HCT116 (cell line): ENCODE results near the gene SLC38A9. TPM values are rescaled to one million over a fixed set of nuclear protein-coding genes. Genes with fewer than 3 reads are reported as not detected.

Source experiments
- ATAC-seq: fragments of 200-7000 bp; cut with Tn5 transposase; 2 replicates; pipeline ENCODE4 v1.9.1; 2020; ENCODE audit warnings: mild to moderate bottlenecking, moderate library complexity
- BruUV-seq: library from RNA; stranded (reverse); fragments of 400-500 nt; replicated peaks from 2 replicates; lab custom pipeline; 2021; lab: Mats Ljungman, UMichigan
- CTCF ChIA-PET: fragments of 300-600 bp; sonication (Branson Sonifier 250); formaldehyde crosslinking; loops from one replicate; lab custom pipeline; 2021; ENCODE audit warnings: antibody characterized with exemption; lab: Charles Lee
- POLR2A ChIA-PET: fragments of 300-600, 350-600 bp; sonication (Branson Sonifier 250); formaldehyde crosslinking; loops from one replicate; lab custom pipeline; 2021; ENCODE audit warnings: antibody characterized with exemption; lab: Charles Lee
- RAD21 ChIA-PET, 2 experiments: fragments of 300-600 bp; sonication (Branson Sonifier 250); formaldehyde crosslinking; loops; one replicate each; lab custom pipeline; 2023; ENCODE audit warnings: low total read pairs in 2 of 2; ENCODE audit not compliant: uncharacterized antibody in 2 of 2, unreplicated experiment in 2 of 2, low non-redundant PET in 1 of 2; lab: Charles Lee
- DNase-seq: peaks from one replicate; pipeline ENCODE4 v3.0.0-alpha.2; 2010; ENCODE audit warnings: low read depth, low spot score
- H2AFZ ChIP-seq: fragments of 200-600 bp; shearing (Covaris generic), sonication (generic); 2 replicates; pipeline ENCODE4 v1.6.1; 2017; ENCODE audit warnings: low read depth, mixed run types, mixed read lengths, antibody characterized with exemption, low read length; ENCODE audit not compliant: poor library complexity, severe bottlenecking
- H3K27ac ChIP-seq: 2 replicates; pipeline ENCODE4 v1.5.1; 2012; ENCODE audit warnings: low read depth, low read length
- H3K27me3 ChIP-seq: fragments of 200-600 bp; sonication (generic); 2 replicates; pipeline ENCODE4 v1.6.1; 2016; ENCODE audit warnings: mixed run types, low read length, mixed read lengths; ENCODE audit not compliant: insufficient read depth
- H3K36me3 ChIP-seq, 2 experiments: fragments of 200-500 bp in 1 of 2; fragments of 200-600 bp in 1 of 2; sonication (Bioruptor generic) in 1 of 2; sonication (generic) in 1 of 2; 2 replicates each; pipeline versions ENCODE4 v1.5.1 to v1.6.1; 2014 to 2016; ENCODE audit warnings: low read length in 2 of 2, inconsistent platforms in 1 of 2, mixed read lengths in 1 of 2, mixed run types in 1 of 2; ENCODE audit not compliant: insufficient read depth in 2 of 2, control insufficient read depth in 1 of 2
- H3K4me1 ChIP-seq, 2 experiments: fragments of 200-600 bp in 1 of 2; sonication (generic) in 1 of 2; 2 replicates each; pipeline versions ENCODE4 v1.5.1 to v1.6.1; 2012 to 2017; ENCODE audit warnings: low read length in 2 of 2, inconsistent platforms in 1 of 2, mild to moderate bottlenecking in 1 of 2, mixed read lengths in 1 of 2, mixed run types in 1 of 2, moderate library complexity in 1 of 2; ENCODE audit not compliant: insufficient read depth in 2 of 2, control insufficient read depth in 1 of 2
- H3K4me2 ChIP-seq: fragments of 200-600 bp; sonication (generic); 2 replicates; pipeline ENCODE4 v1.6.1; 2017; ENCODE audit warnings: mixed run types, low read length, mixed read lengths
- H3K4me3 ChIP-seq, 2 experiments: fragments of 200-600 bp in 1 of 2; sonication (generic) in 1 of 2; replicated peaks in 1 of 2; 2 replicates each; pipeline ENCODE4 v1.5.1; 2011 to 2016; ENCODE audit warnings: low read length in 2 of 2, control low read depth in 1 of 2, low read depth in 1 of 2, mild to moderate bottlenecking in 1 of 2, mixed read lengths in 1 of 2, mixed run types in 1 of 2
- H3K79me2 ChIP-seq: fragments of 200-600 bp; sonication (generic); 2 replicates; pipeline ENCODE4 v1.6.1; 2017; ENCODE audit warnings: mild to moderate bottlenecking, mixed run types, low read length, moderate library complexity, mixed read lengths; ENCODE audit not compliant: insufficient read depth
- H3K9ac ChIP-seq: fragments of 200-600 bp; sonication (generic); 2 replicates; pipeline ENCODE4 v1.6.1; 2016; ENCODE audit warnings: low read length, mixed read lengths
- H3K9me2 ChIP-seq: fragments of 200-600 bp; sonication (generic), shearing (Covaris generic); 2 replicates; pipeline ENCODE4 v1.6.1; 2017; ENCODE audit warnings: mixed run types, mild to moderate bottlenecking, moderate library complexity; ENCODE audit not compliant: insufficient read depth
- H3K9me3 ChIP-seq, 2 experiments: fragments of 200-500 bp in 1 of 2; fragments of 200-600 bp in 1 of 2; sonication (Bioruptor generic) in 1 of 2; sonication (generic) in 1 of 2; 2 replicates each; pipeline ENCODE4 v1.6.1; 2014 to 2017; ENCODE audit warnings: low read length in 2 of 2, mixed read lengths in 2 of 2, inconsistent platforms in 1 of 2, low read depth in 1 of 2, mild to moderate bottlenecking in 1 of 2, mixed run types in 1 of 2, moderate library complexity in 1 of 2; ENCODE audit not compliant: control insufficient read depth in 1 of 2, insufficient read depth in 1 of 2
- H4K20me1 ChIP-seq: fragments of 200-600 bp; sonication (generic), shearing (Covaris generic); 2 replicates; pipeline ENCODE4 v1.6.1; 2017; ENCODE audit warnings: mixed run types, mild to moderate bottlenecking, moderate library complexity; ENCODE audit not compliant: insufficient read depth
- FOSL1 ChIP-seq: IDR thresholded peaks from 2 replicates; pipeline ENCODE4 v1.6.1; 2012; ENCODE audit warnings: low read depth
- POLR2A ChIP-seq: IDR thresholded peaks from 2 replicates; pipeline ENCODE4 v1.7.0; 2011; ENCODE audit warnings: borderline replicate concordance; ENCODE audit not compliant: insufficient read depth, insufficient read length; ENCODE audit errors: extremely low read depth
- SIN3A ChIP-seq: IDR thresholded peaks from 2 replicates; pipeline ENCODE4 v1.6.1; 2012; ENCODE audit warnings: low read depth
- TCF7L2 ChIP-seq: IDR thresholded peaks from 2 replicates; pipeline ENCODE4 v1.7.0; 2011; ENCODE audit warnings: borderline replicate concordance, inconsistent platforms; ENCODE audit not compliant: insufficient read depth, insufficient read length; ENCODE audit errors: extremely low read depth
- intact Hi-C: fragments of 100-400 bp; cut with micrococcal nuclease; formaldehyde crosslinking; loops from 2 replicates; pipeline ENCODE4 v1.10.0; 2022
- total RNA-seq: library from RNA; stranded (reverse); gene quantifications from one replicate; pipeline ENCODE4 v1.2.1, GENCODE V29; 2021; ENCODE audit not compliant: unreplicated experiment
- TF ChIP-seq, protein P1 (sequence below): IDR thresholded peaks from 2 replicates; pipeline ENCODE4 v1.6.1; 2011; ENCODE audit warnings: mild to moderate bottlenecking, low read length, moderate library complexity; ENCODE audit not compliant: insufficient replicate concordance; ENCODE audit errors: extremely low read depth
- TF ChIP-seq, protein P2 (sequence below): IDR thresholded peaks from 2 replicates; pipeline ENCODE4 v1.6.1; 2012
- TF ChIP-seq, protein P3 (sequence below): IDR thresholded peaks from 2 replicates; pipeline ENCODE4 v1.6.1; 2012

Gene SLC38A9
- total RNA-seq, 1 experiment from 2014 or later, result 12.6 TPM

DNA sequence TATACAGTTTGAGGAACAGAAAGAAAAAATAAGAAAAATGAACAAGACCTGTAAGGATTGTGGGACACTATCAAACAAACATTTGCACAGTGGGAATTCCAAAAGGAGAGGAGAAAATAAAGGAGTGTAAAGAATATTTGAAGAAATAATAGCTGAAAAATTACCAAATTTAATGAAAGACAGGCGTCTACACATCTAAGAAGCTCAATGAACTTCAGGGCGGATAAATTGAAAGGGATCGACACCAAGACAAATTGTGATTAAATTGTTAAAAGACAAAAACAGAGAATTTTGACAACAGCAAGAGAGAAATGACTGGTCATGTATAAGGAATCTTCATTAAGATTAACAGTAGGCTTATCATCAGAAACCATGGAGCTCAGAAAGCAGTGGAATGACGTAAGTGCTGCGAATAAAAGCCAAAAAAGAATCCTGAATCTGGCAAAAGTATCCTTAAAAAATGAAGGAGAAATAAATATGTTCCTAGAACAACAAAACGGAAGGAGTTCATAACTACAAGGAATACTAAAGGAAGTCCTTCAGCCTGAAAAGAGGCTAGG, 3.5 kb upstream of the SLC38A9 start:
- Histone ChIP-seq H3K4me2 (no peak overlapping the region), H3K9me2 (no peaks in the 10 kb centered on the region), H3K9me3 (no peaks in the 10 kb centered on the region), H3K4me1 (peaks cover 6 to 14% of the 10 kb centered on the region in 2 experiments; a peak in 2 of 4 replicates), H3K4me3 (no peak overlapping the region), H2AFZ (no peak overlapping the region), H3K36me3 (no peaks in the 10 kb centered on the region), H3K79me2 (no peaks in the 10 kb centered on the region), H3K9ac (no peak overlapping the region), H3K27ac (no peak overlapping the region), H3K27me3 (no peaks in the 10 kb centered on the region), H4K20me1 (no peaks in the 10 kb centered on the region)
- ChIA-PET POLR2A (no interaction called here), RAD21 (no interaction called here), CTCF (no interaction called here)
- TF ChIP-seq, protein P1, sequence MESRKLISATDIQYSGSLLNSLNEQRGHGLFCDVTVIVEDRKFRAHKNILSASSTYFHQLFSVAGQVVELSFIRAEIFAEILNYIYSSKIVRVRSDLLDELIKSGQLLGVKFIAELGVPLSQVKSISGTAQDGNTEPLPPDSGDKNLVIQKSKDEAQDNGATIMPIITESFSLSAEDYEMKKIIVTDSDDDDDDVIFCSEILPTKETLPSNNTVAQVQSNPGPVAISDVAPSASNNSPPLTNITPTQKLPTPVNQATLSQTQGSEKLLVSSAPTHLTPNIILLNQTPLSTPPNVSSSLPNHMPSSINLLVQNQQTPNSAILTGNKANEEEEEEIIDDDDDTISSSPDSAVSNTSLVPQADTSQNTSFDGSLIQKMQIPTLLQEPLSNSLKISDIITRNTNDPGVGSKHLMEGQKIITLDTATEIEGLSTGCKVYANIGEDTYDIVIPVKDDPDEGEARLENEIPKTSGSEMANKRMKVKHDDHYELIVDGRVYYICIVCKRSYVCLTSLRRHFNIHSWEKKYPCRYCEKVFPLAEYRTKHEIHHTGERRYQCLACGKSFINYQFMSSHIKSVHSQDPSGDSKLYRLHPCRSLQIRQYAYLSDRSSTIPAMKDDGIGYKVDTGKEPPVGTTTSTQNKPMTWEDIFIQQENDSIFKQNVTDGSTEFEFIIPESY, result no peak
- TF ChIP-seq SIN3A, result no peak
- TF ChIP-seq, protein P2, sequence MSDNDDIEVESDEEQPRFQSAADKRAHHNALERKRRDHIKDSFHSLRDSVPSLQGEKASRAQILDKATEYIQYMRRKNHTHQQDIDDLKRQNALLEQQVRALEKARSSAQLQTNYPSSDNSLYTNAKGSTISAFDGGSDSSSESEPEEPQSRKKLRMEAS, result no peak
- no peak for TF ChIP-seq TCF7L2
- no peak for TF ChIP-seq POLR2A
- TF ChIP-seq, protein P3, sequence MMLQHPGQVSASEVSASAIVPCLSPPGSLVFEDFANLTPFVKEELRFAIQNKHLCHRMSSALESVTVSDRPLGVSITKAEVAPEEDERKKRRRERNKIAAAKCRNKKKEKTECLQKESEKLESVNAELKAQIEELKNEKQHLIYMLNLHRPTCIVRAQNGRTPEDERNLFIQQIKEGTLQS, result no peak
- TF ChIP-seq FOSL1, result no peak
- intact Hi-C loops, result no loop called here
- no peak for DNase-seq
- no TSS peak for BruUV-seq
- no peak for ATAC-seq
